BJ (cell line): ENCODE results near the gene COL5A1. TPM values are rescaled to one million over a fixed set of nuclear protein-coding genes. Genes with fewer than 3 reads are reported as not detected.

Experiments used
- CTCF ChIA-PET: fragments of 350-600 bp; formaldehyde crosslinking; extraction: SDS; loops from one replicate; lab custom pipeline; 2021; ENCODE audit warnings: antibody characterized with exemption, inconsistent platforms; lab: Yijun Ruan, JAX
- POLR2A ChIA-PET: fragments of 300-600 bp; sonication (Branson Sonifier 250); formaldehyde crosslinking; extraction: SDS; loops from one replicate; lab custom pipeline; 2021; ENCODE audit warnings: antibody characterized with exemption; lab: Charles Lee
- DNase-seq: peaks from one replicate; pipeline ENCODE4 v3.0.0-alpha.2; 2011; ENCODE audit warnings: low read depth
- H3K27me3 ChIP-seq: 2 replicates; pipeline ENCODE4 v1.6.0; 2011; ENCODE audit warnings: low read length; ENCODE audit not compliant: control insufficient read depth, insufficient read depth
- H3K36me3 ChIP-seq: 2 replicates; pipeline ENCODE4 v1.5.1; 2011; ENCODE audit warnings: low read length; ENCODE audit not compliant: control insufficient read depth, insufficient read depth
- H3K4me3 ChIP-seq: 2 replicates; pipeline ENCODE4 v1.5.1; 2011; ENCODE audit warnings: low read depth, mild to moderate bottlenecking, control low read depth, low read length
- polyA plus RNA-seq: library from polyadenylated mRNA; depleted of rRNA; stranded (reverse); fragments of >200 nt; gene quantifications from 2 replicates; pipeline ENCODE4 v1.2.3, GENCODE V29; 2011
- TF ChIP-seq, protein P1 (sequence below): IDR thresholded peaks from 2 replicates; pipeline ENCODE4 v1.5.1; 2011; ENCODE audit warnings: low read depth, mild to moderate bottlenecking, control low read depth, inconsistent platforms, low read length, moderate library complexity; ENCODE audit not compliant: insufficient read depth

The COL5A1 gene
- polyA plus RNA-seq, 1 experiment = 251 TPM

DNA sequence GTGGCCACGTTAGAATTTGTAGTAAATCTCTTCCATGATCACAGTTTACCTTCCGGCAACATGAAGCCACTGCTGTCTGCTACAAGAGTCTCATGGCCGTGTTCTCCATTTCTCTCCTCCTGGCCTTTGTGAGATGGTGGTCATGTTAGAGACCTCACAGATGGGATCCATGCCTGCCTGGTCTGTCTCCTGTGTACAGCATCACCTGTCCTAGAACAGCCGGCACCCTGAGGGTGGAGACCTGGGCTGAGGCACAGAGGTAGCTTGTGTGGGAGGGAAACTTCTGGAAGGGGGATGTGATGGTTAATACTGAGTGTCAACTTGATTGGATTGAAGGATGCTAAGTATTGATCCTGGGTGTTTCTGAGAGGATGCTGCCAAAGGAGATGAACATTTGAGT is 235.9 kb downstream of the COL5A1 start:
- CTCF ChIA-PET = no interaction called here

DNA sequence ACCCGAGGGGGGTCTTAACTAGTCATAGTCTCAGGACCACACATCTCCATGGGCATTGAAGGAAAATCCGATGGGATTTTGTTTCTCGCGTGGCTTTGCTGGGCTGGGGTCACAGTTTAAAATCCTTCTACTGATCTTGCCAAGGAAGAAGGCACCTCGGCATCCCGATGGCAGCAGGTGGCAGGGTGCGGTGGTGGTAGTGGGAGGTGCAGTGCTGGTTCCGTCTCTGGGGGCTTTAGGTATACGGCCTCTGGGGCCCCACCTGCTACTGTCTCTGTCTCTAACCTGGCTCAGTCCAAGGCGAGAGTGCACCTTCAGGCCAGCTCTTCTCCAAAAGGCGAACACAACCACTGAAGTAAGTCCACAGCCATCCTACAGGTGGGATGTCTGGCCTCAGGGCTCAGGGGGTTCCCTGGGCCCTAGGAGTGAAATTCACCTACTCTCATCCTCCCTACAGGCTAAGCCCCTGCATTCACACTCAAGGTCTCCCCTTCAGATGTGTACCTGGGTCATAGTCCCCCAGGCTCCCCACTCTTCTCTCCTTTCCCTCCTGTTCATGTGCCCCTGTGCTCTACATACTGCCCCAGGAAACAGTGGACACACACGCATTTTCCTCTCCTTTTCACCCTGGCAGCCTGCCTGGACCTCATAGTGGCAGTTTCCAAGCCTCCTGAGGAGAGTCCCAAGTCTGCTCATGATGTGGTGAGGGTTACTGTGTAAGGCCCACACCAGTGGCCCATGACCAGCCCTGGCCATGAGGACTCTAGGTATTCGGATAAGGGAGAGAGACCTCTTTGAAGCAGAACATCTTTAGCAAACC is 238.3 kb downstream of the COL5A1 start:
- ChIA-PET CTCF (no interaction called here), POLR2A (no interaction called here)
- Histone ChIP-seq H3K27me3 (peaks cover 6% of the 10 kb centered on the region; the same call in 1 of the 2 replicates), H3K4me3 (no peak overlapping the region), H3K36me3 (no peaks in the 10 kb centered on the region)
- no peak for DNase-seq
- TF ChIP-seq, protein P1, sequence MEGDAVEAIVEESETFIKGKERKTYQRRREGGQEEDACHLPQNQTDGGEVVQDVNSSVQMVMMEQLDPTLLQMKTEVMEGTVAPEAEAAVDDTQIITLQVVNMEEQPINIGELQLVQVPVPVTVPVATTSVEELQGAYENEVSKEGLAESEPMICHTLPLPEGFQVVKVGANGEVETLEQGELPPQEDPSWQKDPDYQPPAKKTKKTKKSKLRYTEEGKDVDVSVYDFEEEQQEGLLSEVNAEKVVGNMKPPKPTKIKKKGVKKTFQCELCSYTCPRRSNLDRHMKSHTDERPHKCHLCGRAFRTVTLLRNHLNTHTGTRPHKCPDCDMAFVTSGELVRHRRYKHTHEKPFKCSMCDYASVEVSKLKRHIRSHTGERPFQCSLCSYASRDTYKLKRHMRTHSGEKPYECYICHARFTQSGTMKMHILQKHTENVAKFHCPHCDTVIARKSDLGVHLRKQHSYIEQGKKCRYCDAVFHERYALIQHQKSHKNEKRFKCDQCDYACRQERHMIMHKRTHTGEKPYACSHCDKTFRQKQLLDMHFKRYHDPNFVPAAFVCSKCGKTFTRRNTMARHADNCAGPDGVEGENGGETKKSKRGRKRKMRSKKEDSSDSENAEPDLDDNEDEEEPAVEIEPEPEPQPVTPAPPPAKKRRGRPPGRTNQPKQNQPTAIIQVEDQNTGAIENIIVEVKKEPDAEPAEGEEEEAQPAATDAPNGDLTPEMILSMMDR = no peak

More for the DNA sequence above, 235.9 kb downstream of the COL5A1 start:
- no peak overlapping the region for H3K4me3 ChIP-seq
- no peak for DNase-seq
- TF ChIP-seq, protein P1 = no peak
- H3K27me3 ChIP-seq = peaks cover 11% of the 10 kb centered on the region
- POLR2A ChIA-PET = no interaction called here
- H3K36me3 ChIP-seq = no peaks in the 10 kb centered on the region

DNA sequence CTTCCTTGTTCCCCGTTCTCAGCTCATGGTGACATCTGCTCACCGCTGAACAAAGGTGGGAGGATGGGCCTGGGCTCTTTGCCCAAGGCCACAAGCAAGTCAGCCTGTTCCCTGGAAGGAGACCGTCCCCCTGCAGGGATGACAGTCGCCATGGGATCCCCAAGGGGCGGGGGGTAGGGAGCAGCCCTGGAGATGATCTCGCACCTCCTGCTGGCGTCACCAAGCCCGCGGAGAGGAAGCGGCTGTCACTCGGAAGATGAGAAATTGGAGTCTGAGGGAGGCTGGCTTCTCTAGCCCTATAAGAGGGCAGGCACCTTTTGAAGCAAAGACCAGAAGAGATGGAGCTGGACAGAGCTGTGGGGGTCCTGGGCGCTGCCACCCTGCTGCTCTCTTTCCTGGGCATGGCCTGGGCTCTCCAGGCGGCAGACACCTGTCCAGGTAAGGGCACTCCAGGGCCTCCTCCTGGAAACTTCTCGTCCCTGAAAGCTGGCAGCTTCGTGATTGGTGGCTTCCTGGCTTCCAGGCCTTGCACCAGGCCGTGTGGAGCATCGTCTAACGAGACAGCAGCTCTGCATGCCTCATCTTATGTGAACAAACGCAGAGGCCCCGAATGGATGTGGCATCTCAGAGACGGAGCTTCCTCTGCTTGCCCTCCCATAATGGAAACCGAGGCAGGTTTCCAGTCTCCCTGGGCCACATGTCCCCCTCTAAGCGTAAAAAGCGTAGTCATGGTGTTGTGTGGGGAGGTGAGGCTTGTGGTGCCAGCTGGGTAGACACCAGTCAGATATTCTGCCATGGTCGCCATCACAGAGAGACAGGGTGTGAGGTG is 239.1 kb downstream of the COL5A1 start, which contains the start of gene FCN2:
TSS of gene FCN2 (plus strand) at position 327 of the 829 bp plus-strand sequence. CDS start at position 339, 12 bp downstream.
- H3K27me3 ChIP-seq = peaks cover 1% of the 10 kb centered on the region; the same call in 1 of the 2 replicates
- ChIA-PET CTCF (no interaction called here), POLR2A (no interaction called here)
- TF ChIP-seq, protein P1 = no peak
- H3K4me3 ChIP-seq = no peak within 1 kb of the TSS
- no peaks in the 10 kb centered on the region for H3K36me3 ChIP-seq
- no peak for DNase-seq

DNA sequence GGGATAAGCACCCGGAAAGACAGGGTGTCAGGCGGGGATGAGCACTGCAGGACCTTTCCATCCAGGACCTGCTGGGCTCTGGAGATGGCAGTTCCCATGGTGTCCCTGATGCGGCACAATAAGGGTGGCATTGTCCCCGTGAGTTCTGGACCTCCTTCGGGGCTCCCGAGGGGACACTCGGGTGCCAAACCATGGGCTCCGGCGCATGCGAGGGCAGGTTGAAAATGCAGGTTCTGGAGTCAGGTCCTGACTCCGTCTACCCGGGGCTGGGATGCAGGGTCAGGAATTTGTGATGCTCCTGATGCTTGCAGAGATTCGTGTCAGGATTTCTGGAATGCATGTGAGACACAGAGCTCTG is 239.7 kb downstream of the COL5A1 start:
- no peak for DNase-seq
- CTCF ChIA-PET = no interaction called here
- H3K4me3 ChIP-seq = no peak overlapping the region
- H3K36me3 ChIP-seq = no peaks in the 10 kb centered on the region
- POLR2A ChIA-PET = no interaction called here
- peaks cover 1% of the 10 kb centered on the region; the same call in 1 of the 2 replicates for H3K27me3 ChIP-seq
- TF ChIP-seq, protein P1 = no peak
